GM21717 (cell line): ENCODE results near the gene RSAD1.

Source experiments
- ATAC-seq: cut with Tn5 transposase; IDR thresholded peaks from one replicate; pipeline ENCODE4 v1.9.1; 2021; ENCODE audit warnings: mild to moderate bottlenecking, moderate library complexity; ENCODE audit not compliant: unreplicated experiment

Gene RSAD1

GRCh38 chr17:50517011-50517410 is 38.4 kb downstream of the RSAD1 start:
- no peak for ATAC-seq

GRCh38 chr17:50517504-50518383 is 39.1 kb downstream of the RSAD1 start:
- ATAC-seq, result no peak

GRCh38 chr17:50518384-50519023 is 39.8 kb downstream of the RSAD1 start:
- no peak for ATAC-seq

GRCh38 chr17:50519141-50519834 is 40.6 kb downstream of the RSAD1 start:
- no peak for ATAC-seq

GRCh38 chr17:50520483-50520882 is 41.8 kb downstream of the RSAD1 start:
- ATAC-seq, result no peak

- no peak for ATAC-seq
These were observed 42.9 kb downstream of the RSAD1 start for GRCh38 chr17:50521514-50521913.

GRCh38 chr17:50522766-50523165 is 44.1 kb downstream of the RSAD1 start:
- ATAC-seq, result no peak

GRCh38 chr17:50523208-50523607 is 44.5 kb downstream of the RSAD1 start:
- no peak for ATAC-seq

GRCh38 chr17:50524838-50525237 is 46.2 kb downstream of the RSAD1 start:
- ATAC-seq, result no peak

- ATAC-seq, result no peak
These were observed 48.6 kb downstream of the RSAD1 start for GRCh38 chr17:50527155-50527762.

- ATAC-seq, result no peak
These were observed 49.4 kb downstream of the RSAD1 start for GRCh38 chr17:50527949-50528474.

GRCh38 chr17:50529849-50530248 is 51.2 kb downstream of the RSAD1 start:
- no peak for ATAC-seq

- no peak for ATAC-seq
These were observed 52.9 kb downstream of the RSAD1 start for GRCh38 chr17:50531428-50532025.

GRCh38 chr17:50532452-50533024 is 53.9 kb downstream of the RSAD1 start, which contains the start of gene EPN3:
EPN3 (plus strand) TSS chr17:50532735; CDS start chr17:50536557, 3,822 bp downstream.
- no peak for ATAC-seq

- no peak for ATAC-seq
These were observed 54.5 kb downstream of the RSAD1 start for GRCh38 chr17:50533185-50533584.

- no peak for ATAC-seq
These were observed 55.1 kb downstream of the RSAD1 start for GRCh38 chr17:50533720-50534148.

- no peak for ATAC-seq
These were observed 55.7 kb downstream of the RSAD1 start for GRCh38 chr17:50534222-50534978.

- no peak for ATAC-seq
These were observed 56.3 kb downstream of the RSAD1 start for GRCh38 chr17:50534979-50535326.

- ATAC-seq, result no peak
These were observed 56.7 kb downstream of the RSAD1 start for GRCh38 chr17:50535407-50535806.
